SK-N-MC (cell line): ENCODE results near the gene FAM89B.

Experiments
- EZH2 ChIP-seq: fragments of 200-600 bp; sonication (generic); IDR thresholded peaks from one replicate; pipeline ENCODE4 v1.6.1; 2017; ENCODE audit warnings: antibody characterized with exemption
- FOXP2 ChIP-seq: optimal IDR thresholded peaks from 2 replicates; pipeline ENCODE3; 2011; ENCODE audit warnings: mild to moderate bottlenecking, moderate library complexity; ENCODE audit not compliant: insufficient read depth; ENCODE audit errors: extremely low read length, control extremely low read depth
- POLR2AphosphoS5 ChIP-seq: IDR thresholded peaks from 2 replicates; pipeline ENCODE4 v1.6.1; 2012; ENCODE audit warnings: mild to moderate bottlenecking, low read depth, low read length, borderline replicate concordance

DNA sequence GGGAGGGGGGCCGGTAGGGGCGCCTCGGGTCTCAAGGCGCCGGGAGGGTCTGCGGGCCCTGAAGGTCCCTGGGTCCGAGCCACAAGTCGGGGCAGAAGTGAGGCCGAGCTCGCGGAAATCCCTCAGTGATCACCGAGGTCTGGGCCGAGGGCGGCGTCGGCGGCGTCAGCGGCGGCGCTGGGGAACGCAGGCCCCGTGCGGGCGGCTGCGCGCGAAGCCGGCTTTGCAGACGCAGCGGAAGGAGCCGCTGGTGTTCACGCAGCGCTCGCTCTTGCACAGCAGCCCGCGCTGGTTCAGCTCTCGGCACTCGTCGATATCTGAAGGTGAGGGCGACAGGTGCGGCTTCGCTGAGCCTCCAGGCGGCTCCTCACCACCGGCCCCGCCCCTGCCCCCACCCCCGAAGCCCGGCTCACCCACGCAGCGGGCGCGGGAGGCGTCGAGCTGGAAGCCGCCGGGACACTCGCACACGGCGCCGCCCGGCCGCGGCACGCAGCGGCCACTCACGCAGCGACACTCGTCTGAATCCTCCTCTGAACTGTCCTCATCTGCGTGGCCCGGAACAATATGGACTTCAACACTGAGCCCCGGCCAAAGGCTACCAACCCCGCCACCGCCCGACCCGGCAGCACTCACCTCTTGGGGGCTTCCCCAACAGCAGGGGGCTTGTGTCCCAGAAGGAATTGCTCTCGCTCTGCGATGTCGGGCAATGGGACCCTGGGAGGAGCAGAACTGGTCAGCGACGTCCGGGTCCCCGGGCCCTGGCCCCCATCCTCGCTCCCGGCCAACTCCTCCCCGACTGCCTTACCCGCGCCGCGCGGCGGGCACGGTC, 33.2 kb upstream of the FAM89B start:
- no peak for TF ChIP-seq EZH2
- TF ChIP-seq POLR2AphosphoS5 = no peak
- TF ChIP-seq FOXP2 = no peak
